ENCODE data around the gene PACS1.

Gene PACS1

DNA sequence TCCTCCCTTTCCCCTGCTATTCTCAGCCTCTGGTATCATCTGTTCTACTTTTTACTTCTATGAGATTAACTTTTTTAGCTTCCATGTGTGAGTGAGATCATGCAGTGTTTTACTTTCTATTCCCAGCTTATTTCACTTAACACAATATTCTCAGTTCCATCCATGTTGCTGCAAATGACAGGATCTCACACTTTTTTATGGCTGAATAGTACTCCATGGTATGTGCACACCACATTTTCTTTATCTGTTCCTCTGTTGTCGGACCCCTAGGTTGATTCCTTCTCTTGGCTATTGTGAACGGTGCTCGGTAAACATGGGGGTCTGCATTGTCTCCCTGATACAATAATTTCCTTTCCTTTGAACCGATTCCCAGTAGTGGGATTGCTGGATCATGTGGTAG, 117.4 kb downstream of the PACS1 start:
- DNase-seq (ENCODE audit: low spot score) = no peak

DNA sequence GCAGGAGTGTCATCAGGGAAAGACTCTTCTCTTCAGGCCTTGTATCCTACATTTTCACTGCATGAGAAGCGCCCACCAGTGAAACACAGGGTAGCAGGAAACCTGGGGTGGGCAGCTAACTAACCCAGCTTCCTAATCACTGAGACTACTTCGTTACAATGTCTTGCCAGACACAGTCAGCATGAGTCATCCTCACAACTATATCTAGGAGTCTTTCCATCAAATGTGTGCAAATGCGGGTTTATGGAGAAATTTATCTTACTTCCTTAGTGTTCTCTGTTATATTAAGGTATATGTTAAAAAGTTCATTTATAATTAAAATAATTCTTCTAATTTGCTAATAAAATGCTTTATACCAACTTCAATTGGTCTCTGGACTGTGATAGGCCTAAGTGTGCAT, 118.5 kb downstream of the PACS1 start:
- no peak for DNase-seq (ENCODE audit: low spot score)

DNA sequence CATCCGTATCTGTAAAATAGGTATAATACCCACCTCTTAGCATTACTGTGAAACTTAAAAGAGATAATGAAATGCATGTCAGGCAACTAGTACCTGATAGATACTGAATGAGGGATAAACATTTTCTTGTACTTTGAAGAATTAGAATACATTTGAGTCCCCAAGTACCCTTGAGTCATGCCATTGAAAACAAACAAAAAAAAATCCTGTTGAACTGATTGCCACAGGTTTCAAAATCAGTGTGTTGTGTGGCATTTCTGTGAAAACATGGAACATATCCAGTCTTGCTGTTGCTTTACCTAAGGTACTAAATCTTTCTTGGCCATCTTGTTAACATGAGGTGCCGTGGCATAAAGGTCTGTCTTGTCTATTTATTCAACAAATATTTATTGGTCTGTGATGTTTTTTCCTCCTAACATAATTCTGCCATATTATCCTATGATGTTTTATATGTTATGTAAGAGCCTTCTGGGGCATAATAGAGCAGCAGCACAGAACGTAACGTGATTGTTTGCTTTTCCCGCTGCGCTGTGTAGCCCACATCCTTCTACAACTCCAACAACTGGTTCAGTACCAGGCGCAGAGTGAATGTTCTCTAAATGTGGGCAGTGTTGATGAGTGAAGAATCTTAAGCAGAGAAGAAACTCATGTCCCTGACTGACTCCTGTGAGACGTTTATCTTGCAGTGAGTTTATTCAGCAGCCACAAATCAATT, 119.1 kb downstream of the PACS1 start:
- DNase-seq (ENCODE audit: low spot score) = no peak

DNA sequence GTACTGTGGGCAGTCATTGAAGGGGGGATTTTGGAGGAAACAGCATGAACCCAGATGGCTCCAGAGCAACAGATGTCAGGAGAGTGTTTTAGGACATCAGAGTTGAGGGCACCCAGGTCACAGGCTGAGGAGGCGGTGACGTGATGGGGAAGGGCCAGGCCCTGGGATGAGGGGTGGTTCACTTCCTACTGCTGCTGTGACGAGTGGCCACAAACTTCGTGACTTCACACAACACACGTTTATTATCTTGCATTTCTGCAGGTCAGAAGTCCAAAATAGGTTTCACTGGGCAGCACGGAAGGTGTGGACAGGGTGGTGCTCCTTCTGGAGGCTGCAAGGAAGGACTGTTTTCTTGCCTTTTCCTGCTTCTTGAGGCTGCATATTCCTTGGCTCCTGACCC, 120.7 kb downstream of the PACS1 start:
- no peak for DNase-seq (ENCODE audit: low spot score)

DNA sequence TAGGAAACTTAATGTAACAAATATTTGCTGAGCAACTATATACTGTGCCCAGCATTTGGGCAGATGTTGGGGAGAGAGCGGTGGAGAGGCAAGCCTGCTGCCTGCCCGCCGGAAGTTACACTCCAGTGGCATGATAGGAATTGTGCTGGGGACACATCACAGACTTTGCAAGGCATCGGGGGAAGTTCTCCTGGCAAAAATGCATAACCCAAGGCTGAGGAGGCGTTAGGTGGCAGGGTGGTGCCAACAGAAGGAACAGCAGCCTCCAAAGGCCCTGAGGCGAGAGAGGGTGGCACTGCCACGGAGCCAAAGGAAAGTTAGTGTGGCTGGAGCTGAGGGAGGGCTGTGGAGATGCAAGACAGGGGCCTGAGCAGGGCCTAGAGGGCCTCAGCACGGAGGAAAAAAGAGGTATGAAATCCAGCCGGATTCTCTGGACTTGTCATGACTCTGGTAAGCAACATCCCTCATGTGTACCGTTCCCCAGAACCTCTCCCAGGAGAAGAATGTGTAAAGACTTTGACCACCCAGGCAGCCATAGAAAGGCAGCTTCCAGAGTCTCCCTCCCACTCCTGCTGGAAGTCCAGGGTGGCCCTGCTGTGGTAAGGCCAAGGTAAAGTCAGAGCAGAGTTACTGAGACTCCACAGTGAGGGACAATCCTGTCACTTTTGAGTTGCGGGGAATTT, 122.2 kb downstream of the PACS1 start:
- no peak for DNase-seq (ENCODE audit: low spot score)

DNA sequence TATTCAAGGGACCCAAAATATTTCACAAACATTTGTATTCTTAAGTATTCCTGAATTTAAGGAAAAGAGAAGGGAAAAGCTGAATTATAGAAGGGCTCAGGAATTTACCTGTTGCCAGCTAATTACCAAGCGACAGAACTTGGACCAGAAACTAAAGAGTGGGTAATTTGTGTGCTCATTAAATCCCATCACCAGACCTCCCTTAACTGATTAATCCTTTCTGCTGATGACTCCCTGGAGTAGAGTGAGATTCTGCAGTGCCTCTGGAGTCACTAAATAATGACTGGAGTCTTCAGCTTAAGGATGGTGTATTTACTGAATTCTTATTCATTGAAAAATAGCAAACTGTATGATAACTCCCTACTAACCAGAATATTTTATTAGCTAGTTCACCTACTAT, 124.3 kb downstream of the PACS1 start:
- DNase-seq (ENCODE audit: low spot score) = no peak

DNA sequence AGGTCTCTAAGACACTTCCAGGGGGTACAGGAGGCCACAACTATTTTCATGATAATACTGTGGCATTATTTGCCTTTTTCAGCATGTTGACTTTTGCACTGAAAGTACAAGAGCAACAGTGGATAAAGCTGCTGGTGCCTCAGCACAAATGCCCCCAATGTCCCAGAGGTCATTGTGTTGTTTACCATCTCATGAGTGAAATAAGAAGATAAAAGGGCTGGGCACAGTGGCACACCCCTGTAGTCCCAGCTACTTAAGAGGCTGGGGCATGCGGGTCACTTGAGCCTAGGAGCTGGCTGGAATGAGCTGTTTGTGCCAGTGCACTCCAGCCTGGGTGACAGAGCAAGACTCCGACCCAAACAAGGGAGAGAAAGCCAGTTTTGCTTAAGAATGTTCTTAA, 125.8 kb downstream of the PACS1 start:
- no peak for DNase-seq (ENCODE audit: low spot score)

DNA sequence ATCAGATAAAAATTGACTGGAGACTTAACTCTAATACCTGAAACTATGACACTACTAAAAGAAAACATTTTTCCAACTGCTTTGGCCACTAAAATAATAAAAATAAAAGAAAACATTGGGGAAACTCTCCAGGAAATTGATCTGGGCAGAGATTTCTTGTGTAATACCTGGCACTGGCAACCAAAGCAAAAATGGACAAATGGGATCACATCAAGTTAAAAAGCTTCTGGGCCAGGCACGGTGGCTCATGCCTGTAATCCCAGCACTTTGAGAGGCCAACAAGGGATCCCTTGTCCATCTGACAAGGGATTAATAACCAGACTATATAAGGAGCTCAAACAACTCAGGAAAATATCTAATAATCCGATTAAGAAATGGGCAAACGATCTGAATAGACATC, 133.8 kb downstream of the PACS1 start:
- no peak for DNase-seq (ENCODE audit: low spot score)

DNA sequence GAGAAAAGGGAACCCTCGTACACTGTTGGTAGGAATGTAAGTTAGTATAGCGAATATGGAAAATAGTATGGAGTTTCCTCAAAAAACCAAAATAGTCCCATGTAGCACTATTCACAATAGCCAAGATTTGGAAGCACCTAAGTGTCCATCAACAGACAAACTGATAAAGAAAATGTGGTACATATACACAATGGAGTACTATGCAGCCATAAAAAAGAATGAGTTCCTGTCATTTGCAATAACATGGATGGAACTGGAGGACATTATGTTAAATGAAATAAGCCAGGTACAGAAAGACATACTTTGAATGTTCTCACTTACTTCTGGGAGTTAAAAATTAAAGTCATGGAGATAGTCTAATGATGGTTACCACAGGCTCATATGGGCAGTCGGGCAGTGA, 134.3 kb downstream of the PACS1 start:
- no peak for DNase-seq (ENCODE audit: low spot score)

DNA sequence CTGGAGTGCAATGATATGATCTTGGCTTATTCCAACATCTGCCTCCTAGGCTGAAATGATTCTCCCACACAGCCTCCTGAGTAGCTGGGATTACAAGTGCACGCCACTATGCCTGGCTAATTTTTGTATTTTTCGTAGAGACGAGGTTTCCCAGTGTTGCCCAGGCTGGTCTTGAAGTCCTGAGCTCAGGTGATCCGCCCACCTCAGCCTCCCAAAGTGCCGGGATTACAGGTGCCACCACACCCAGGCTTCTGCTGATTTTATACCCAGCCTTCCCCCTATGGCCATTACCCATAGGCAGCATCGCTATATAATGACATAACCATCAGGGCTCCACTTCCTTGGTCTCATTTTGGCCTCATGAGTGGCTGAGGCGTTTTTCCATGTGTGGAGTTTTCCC, 137.7 kb downstream of the PACS1 start:
- DNase-seq (ENCODE audit: low spot score) = no peak

DNA sequence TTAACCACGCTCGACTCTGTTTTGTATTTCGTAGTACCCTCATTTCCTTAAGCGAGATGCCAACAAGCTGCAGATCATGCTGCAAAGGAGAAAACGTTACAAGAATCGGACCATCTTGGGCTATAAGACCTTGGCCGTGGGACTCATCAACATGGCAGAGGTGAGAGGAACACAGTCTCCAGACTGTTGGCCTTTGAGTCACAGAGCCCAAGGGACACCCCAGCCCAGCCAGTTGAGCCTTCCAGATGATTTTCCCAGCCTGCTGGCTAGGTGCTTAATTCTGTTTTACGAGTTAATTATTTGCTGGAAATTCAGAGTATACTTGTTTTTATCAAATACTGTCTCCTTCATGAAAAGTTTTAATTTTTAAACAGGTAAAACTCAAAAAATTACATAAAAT, 141.0 kb downstream of the PACS1 start:
- DNase-seq (ENCODE audit: low spot score) = no peak

DNA sequence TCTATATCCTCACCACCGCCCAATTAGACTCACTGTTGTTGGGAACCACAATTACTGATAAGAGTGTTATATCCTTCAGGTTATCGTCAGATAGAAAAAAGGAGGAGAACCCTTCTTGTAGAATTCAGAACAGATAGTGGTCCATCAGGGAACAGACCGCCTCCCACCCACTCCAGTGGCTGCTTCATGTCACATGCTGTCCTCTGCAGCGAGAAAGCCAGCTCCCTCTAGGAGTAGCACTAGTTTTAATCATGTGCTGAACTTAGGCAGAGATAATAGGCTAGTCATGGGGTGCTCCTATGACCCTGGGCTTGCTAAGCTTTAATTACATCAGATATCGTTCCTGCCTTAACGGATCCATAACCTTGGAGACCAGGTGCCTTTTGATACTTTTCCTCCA, 146.8 kb downstream of the PACS1 start:
- no peak for DNase-seq (ENCODE audit: low spot score)

DNA sequence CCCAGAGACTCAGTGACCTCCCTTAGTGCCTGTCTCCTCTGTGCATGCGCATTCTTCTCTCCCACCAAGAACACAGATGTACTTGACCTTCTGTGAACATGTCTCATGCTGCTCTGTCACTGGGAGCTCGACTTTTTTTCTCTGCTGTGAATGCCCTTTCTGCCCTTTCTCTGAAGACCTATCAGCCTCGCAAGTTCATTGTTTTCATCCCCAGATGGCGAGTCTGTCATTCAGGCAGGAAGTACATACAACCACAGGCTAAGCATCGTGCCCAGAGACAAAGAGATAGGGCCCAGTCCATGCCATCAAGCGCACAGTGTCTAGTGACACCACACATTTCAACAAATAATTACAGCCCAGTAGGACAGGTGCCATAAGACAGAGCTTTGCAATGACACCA, 148.0 kb downstream of the PACS1 start:
- no peak for DNase-seq (ENCODE audit: low spot score)

DNA sequence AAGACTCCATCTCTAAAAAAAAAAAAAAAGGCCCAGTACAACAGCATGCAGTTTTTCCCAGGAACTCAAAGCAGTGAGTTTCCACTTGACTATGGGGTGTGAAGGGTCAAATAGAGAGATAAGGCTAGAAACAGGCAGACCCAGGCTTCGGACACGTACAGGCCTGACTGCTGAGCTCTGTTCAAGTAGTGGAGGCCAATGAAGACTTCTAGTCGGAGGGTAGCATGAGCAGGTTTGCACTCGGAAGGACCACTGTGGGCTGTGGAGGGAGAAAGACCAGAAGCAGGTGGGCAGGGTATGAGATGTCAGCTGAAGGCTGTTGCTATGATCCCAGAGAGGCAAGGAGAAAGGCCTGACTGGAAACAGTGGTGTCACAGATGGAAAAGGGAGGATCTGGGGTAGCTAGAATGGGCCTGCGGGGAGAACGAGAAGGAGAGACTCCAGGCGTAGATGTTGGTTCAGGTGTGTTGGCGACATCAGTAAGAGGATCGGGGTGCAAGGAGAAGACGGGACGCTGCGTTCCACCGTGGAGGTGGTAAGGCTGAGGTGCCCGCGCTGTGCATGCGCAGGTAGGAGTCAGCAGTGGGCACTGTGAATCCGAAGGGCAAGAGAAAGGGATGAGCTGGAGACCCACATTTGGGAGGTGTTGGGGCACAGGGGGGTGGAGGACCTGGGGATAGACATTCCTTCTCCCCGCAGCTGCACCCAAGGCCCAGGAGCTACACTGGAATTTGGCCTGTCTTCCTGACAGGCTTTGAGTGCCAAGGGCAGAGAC, 149.0 kb downstream of the PACS1 start:
- no peak for DNase-seq (ENCODE audit: low spot score)

DNA sequence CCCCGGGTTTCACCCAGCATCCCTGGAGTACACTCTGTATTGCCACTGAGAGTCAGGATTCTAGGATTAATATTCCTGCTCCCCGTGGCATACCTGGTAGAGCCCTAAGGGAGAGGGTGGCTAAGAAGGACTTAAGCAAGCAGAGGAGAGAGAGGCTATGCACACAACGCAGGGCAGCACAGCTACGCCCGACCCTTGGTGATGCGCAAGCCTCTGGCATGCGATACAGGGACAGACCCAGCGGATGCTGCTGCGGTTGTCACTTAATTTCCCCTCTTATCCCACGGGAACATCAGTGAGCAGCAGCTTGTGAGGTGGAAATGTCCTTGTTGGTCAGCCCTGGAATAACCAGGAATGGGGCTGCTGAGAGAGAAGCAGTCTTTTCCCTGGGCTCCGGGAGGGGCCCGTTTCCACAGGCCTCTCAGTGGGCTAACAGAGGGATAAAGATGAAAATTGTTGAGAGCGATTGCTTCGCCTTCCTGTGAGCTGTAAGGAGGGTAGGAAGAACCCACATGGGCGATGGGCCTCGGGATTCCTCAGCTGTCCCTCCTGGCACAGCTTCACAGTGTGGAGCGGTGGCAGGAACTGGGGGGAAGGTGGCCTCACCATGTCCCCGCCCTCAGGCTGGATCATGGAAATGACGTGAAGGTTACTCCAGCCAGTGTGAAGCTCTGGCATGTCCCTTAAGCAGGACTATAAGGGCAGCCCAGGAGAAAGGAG, 149.9 kb downstream of the PACS1 start:
- DNase-seq (ENCODE audit: low spot score) = no peak

DNA sequence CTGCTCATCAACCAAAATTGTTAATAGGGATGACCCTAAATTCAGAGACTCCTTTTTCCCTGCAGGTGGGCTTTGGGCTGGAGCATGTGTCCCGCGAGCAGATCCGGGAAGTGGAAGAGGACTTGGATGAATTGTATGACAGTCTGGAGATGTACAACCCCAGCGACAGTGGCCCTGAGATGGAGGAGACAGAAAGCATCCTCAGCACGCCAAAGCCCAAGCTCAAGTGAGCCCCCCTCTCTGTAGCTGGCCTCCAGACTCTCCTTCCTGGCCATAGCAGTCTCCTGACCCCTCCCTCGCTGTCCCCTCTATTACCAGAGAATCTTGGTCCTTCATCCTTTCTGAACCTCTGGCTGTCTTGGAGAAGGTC, 150.5 kb downstream of the PACS1 start:
- no peak for DNase-seq (ENCODE audit: low spot score)

DNA sequence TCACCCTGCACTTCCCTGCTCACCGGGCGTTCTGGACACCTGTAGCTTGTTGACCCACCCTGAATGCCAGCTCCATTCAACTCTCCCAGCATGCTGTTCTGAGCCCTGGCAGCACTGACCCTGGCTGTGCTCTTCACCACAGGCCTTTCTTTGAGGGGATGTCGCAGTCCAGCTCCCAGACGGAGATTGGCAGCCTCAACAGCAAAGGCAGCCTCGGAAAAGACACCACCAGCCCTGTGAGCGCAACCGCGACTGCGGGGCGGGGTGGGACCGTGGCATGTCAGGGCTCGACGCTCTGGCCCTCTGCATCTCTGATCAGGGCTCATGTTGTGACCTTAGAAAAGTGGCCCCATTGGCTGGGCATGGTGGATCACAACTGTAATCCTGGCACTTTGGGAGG, 150.9 kb downstream of the PACS1 start:
- DNase-seq (ENCODE audit: low spot score) = no peak

DNA sequence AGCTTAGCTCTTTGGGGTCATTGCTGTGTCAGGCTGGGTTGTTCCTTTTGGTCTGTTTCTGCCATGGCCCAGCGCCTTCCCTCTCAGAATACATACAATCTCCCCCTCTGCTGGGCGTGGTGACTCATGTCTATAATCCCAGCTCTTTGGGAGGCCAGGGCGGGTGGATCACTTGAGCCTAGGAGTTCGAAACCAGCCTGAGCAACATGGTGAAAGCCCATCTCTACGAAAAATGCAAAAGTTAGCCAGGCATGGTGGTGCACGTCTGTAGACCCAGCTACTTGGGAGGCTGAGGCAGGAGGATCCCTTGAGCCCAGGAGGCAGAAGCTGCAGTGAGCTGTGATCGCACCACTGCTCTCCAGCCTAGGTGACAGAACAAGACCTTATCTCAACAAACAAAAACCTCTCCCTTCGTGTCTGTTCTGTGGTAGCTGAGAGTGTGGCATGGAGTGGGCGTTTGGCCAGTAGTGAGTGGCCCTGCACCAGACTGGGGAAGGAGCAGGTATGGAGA, 151.7 kb downstream of the PACS1 start:
- DNase-seq (ENCODE audit: low spot score) = no peak

DNA sequence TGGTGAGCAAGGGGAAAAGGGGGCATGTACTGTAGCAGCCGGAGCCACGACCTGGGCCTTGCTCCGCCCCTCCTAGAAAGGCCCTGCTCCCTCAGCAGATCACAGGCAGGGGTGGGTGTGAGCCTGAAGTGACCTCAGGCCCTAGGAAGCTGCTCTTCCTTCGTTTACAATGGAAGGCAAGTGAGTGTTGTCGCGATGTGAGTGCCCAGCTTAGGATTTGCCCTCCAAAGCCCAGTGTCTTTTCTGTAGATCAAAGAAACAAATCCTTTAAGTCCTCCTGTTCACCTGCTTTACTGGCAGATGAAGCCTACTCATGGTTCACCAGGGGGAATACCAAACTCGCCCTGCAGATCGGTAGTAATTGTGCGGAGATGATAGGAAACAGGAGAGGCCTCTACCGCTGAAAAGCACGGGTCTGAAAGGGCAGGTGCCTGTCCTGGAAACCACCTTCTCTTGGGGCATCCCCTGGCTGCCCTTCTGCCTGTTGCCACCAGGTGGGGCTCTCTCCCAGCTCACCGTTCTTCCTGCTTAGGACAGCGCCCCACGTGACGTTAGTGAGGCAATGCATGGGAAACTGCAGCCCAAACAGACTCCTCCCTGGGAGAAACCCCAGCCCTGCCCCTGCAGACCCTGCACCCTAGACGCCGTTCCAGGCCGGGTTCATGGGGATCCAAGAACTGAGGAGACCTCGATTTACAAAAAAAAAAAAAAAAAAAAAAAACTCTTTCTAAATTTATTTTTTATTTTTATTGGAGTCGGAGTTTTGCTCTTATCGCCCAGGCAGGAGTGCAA, 152.5 kb downstream of the PACS1 start:
- DNase-seq (ENCODE audit: low spot score) = peak; percentile 87

DNA sequence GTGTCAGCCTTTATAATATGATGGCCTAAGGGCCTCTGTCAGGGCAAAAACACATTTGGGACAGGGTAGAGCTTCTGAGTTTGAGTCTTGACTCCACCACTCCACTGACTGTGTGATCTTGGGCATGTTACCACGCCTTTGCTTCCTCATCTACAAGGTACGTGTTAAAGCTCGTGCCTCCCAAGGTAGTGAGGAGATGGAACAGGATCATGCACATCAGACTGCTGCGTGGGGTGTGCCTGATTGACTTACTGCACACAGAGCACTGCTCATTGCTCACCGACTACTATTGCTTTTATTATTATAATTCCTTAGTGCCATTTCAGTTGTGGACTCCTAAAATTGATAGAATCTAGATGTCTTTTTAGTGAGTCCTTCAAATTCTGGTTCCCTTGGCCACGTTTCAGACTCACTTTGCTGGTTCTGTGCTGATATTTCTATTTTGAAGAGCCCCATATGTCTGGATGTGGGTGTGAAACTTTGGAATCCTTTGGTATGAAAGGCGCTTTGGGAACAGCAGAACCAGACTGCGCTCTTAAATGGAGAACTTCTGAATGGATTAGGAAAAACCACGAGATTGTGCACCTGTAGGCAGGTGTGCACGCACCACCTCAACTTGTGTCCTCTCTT, 154.3 kb downstream of the PACS1 start:
- no peak for DNase-seq (ENCODE audit: low spot score)

DNA sequence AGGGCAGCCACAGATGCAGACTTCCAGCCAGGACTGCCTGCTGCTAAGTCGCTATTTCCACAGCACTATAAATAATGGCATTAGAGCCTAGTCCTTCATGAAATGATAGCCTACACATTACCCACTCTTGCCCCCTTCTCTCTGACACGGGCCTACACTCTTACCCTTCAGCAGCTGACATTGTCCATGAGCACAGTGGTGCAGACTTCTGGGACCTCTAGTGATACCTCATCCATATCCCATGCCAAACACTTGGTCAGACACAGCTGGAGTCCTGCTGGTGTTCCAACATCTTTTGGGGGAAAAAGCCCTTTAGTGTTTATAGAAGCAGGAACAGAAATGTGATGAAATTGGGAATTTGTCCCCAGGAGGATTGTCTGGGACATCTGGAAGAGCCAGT, 155.0 kb downstream of the PACS1 start:
- no peak for DNase-seq (ENCODE audit: low spot score)
